ENCODE results near the gene CEBPA.

CEBPA gene

GRCh38 chr19:33271246-33272021 is 30.9 kb downstream of the CEBPA start:
- DNase-seq (ENCODE audit: low read depth): no peak

DNA sequence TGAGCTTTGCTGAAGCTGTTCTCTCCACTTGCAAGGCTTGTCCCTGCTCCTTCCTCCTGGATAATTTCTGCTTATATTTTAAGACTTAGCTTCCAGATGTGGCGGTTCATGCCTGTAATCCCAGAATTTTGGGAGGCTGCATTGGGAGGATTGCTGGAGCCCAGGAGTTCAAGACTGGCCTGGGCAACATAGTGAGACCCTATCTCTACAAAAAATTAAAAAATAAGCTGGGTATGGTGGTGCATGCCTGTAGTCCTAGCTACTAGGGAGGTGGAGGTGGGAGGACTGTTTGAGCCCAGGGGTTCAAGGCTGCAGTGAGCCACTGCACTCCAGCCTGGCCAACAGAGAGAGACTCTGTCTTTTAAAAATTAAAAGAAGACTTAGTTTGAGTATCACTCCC is 31.6 kb downstream of the CEBPA start:
- no peak for DNase-seq (ENCODE audit: low read depth)

DNA sequence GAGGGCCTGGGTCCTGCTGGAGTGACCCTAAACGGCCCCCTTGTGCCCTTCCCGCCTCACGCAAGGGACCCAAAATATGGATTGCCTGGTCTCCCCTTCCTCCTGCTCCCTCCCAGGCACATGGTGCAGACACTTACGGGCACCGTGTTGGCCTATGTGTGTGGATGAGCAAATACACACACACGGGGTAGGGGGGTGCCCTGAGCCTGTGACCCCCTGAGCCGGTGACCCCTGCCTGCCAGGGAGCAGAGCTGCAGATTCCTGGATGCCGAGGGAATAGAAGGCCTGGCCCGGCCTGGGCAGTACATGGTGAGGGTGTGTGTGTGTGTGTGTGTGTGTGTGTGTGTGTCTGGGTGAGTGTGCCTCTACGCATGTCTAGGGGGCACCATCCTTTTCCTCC is 33.3 kb downstream of the CEBPA start:
- DNase-seq (ENCODE audit: low read depth): no peak

DNA sequence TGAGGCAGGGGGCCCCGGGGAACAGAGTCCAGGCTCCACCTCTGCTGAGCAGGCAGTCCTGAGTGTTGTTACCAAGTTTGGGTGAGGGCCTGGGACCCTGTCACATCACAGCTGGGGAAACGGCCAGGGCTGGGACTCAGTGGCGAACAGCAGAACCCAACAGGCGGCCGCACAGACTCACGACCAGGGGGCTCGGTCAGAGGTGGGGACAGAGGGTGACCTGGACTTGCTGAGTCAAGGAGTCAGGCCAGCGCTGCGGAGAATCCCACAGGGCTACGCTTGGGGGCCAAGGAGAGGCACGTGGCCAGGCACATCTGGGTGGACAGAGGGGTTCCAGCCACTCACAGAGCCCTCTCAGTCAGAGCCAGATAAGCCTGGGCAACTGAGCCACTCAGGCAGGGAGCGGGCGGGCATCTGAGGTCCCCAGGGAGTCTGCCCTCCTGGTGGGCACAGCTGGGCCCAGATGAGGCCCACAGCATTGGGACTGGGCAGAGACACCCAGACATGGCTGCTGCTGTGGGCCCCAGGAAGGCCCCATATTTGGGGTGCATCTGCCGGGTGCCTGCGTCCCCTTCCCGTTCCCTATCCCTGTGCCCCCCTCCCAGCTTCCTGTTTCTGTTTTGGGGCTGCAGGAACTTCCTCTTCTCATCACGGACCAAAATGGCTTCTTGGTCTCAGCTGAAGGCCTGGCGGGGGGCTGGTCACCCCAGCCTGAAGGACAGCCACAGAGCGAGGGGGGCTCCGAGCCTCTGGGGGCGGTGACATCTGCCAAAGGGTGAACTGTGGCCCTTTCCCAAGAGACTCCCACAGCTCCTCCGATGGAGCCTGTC is 34.0 kb downstream of the CEBPA start:
- DNase-seq (ENCODE audit: low read depth): no peak

DNA sequence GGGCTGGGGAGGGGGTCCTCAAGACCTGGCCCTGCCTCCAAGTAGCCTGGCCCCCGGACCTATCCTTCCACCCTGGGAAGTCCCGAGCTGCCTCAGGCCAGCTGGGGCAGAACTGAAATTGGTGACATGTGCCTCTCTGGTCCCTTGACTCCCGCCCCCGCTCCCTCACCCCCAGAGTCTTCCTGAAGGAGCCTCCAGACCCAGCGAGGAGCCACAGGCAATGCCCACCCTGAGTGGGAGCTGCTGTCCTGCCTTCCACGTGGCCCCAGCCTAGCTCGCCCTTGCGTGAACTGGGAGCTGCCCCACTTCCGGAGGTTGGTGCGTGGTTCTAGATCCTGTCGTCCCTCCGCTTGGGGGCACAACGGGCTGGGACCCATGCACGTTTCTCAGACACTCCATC is 34.6 kb downstream of the CEBPA start:
- no peak for DNase-seq (ENCODE audit: low read depth)

DNA sequence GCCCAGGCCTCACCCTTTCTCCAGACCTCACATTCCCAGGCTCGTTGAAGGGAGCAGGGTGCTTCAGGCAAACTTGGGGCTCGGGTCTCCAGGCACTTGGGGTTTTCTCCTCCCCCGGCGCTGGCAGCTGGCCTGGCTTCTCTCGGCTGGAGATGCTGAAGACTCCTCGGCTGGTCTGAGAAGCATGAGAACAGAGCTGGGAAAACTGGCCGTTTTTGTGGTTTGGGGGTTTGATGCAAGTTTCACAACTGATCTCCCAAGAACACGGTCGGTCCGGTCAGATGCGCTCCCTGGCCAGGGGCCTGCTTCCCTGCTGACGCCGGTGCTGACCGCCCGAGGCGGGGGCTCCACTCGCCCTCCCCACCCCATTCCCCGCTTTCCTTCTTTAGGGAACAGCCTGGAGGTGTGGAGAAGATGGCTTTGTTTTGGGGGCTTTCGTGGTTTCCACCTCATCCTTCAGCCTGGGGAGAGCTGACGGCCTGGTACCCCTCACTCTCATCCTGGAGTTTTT is 35.3 kb downstream of the CEBPA start:
- no peak for DNase-seq (ENCODE audit: low read depth)

DNA sequence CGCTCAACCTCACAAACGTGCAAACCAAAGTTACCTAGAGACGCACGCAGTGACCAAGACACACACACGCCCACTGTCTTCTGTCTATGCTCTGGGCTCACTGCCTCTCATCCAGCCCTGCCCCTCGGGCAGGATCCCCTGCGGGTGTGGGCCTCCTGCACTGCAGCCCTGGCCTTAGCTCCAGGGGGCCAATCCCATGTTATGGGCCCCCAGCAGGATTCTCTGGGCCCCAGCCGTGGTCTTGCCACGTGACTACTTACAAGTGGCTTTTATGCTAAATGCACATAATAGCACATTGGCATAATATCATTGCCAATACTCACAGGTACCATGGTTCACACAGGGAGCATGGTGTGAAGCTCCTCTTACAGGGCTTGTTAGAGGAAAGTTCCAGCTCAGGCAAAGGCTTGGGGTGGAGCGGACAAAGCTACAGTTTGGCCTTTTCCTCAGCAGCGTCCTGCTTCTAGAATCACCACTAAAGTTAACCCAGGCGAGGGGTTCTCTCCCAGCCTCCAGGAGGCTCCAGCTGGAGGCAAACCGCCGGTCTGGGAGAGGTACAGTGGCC is 37.4 kb downstream of the CEBPA start:
- DNase-seq (ENCODE audit: low read depth): no peak

DNA sequence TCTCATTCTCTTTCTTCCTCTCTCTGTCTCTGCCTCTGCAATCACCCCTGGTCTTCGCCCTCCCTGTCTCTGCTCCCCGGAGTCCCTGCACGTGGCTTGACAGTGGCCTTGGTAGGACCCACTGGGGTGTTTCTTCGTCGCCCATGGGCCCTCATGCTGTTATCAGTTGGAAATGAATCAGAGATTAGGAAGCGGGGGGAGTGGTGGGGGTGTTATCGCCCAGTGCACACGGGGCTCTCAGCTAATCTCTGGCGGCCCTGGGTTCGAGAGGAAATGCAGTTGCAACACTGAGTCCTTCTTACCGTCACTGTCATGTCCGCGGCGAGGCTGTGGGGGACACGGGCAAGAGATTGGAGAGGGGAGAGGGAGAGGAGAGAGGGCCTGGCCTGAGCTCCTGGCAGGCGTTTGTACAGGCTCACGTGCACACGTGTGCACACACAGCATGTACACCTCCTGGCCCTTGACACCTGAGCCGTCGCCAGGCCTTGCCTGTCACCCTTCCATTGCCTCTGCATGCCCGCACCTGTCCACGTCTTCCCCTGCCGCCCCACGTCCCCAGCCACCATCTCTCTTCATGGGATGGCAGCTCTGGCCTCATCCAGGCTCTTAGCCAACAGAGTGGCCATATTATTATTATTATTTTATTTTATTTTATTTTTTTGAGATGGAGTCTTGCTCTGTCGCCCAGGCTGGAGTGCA is 38.9 kb downstream of the CEBPA start:
- DNase-seq (ENCODE audit: low read depth): no peak

- no peak for DNase-seq (ENCODE audit: low read depth)
These were observed 40.7 kb downstream of the CEBPA start for GRCh38 chr19:33261511-33262189.

- DNase-seq (ENCODE audit: low read depth): no peak
These were observed 41.5 kb downstream of the CEBPA start for GRCh38 chr19:33260628-33261418.

DNA sequence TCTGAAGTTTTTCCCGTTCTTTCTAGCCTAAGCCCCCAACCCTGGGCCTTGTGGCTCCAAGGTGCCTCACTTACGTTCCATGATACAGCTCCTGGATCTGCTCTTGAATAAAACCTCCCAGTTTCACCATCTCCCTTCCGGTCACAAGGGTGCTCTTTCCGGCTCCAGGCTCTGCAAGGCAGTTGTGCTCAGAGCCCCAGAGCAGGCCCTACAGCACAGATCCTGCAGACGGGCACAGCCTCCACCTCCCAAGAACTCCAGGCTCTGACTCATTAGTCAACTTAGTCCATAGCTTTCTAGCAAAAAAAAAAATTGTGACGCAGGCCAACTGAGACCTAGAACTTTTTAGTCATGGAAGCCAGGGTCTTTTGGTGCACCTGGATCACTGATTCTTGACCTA is 42.8 kb downstream of the CEBPA start:
- no peak for DNase-seq (ENCODE audit: low read depth)

GRCh38 chr19:33257828-33258227 is 44.5 kb downstream of the CEBPA start:
- no peak for DNase-seq (ENCODE audit: low read depth)

GRCh38 chr19:33256261-33256660 is 46.1 kb downstream of the CEBPA start:
- no peak for DNase-seq (ENCODE audit: low read depth)

- no peak for DNase-seq (ENCODE audit: low read depth)
These were observed 46.6 kb downstream of the CEBPA start for GRCh38 chr19:33255781-33256180.

DNA sequence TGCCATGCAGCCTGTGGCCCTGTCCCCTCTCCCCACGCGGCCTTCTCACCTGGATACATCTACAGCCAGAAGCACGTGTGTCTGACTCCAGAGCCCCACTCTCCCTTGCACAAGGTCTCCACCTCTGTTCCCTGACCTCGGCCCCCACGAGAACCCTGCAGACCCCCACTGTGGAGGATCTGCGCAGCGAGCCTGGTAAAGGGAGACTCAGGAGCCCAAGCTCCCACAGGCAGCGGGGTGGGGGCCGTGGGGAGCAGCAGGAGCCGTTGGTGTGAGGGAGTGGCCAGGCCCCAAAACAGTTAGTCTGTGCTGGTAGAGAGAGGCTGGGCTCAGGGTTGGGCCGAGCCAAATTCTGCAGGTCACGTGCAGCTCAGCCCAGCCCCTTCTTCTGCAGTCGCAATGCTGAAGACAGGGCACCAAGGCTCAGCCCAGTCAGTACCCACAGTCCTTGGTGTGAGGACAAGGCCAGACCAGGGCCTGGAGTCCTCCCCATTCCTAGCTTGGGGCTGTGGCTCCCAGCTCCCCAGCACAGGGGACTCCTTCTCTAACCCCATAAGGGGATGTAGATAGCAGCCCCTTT is 48.0 kb downstream of the CEBPA start:
- no peak for DNase-seq (ENCODE audit: low read depth)

DNA sequence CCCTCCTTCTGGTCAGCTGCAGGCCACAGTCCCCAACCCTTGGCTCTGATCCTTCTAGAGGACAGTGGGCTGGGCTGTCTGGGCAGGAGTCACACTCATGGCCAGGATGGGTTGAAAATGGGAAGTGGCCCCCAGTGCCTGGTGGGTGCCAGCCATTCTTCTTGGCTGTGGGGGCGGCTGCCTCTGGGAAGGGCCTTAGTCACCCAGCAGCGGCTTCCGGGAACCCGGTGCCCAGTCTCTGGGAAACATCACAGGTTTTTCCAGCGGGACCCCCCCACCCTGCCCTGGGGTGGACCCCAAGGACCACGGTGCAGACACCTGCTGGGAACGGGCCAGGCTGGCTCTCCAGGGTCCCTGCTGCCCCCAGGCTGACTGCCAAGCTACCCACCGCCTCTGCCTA is 49.4 kb downstream of the CEBPA start:
- no peak for DNase-seq (ENCODE audit: low read depth)

DNA sequence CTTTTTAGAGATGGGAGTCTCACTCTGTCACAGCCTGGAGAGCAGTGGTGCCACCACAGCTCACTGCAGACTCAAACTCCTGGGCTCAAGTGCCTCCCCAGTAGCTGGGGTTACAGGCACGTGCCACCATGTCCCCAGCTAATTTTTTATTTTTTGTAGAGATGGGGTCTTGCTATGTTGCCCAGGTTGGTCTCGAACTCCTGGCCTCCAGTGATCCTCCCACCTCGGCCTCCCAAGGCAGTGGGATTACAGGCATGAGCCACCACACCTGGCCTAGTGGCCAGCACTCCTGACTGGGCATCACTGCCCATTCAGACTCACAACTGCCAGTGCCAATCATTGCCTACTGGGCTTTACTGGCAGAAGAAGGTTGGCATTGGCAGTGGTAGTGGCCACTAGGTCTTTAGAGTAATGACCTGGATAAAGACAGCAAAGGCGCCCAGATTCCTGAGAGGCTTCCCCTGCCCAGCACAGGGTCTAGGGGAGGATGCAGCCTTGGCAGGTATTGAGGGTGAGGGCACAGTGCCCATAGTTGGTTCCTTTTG is 49.8 kb downstream of the CEBPA start:
- no peak for DNase-seq (ENCODE audit: low read depth)

DNA sequence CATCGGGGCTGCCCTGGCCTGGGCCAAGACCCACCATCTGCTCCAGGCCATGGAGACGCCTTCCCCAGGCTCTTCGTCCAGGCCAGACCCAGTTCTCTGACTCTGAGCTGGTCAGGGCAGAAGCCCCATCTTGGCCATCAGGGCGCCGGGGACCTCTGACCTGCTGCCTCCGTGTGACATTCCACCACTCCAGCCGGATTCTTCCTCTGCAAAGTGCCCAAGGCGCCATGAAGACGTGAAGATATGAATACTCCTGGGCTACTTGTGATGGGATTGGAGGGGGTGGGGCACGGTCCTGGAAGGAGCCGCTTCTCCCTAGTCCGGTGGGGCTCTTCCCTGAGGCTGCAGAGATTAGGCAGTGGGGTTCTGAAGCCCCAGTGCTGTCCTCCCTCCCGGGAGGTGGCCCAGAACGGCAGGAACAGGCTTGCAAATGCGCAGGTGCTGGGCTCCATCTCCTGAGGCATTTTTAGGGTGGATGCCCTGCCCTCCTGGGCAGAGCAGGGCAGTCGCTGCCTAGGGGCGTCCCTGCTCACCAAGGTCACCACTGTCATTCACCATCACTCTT is 50.7 kb downstream of the CEBPA start:
- DNase-seq (ENCODE audit: low read depth): no peak

DNA sequence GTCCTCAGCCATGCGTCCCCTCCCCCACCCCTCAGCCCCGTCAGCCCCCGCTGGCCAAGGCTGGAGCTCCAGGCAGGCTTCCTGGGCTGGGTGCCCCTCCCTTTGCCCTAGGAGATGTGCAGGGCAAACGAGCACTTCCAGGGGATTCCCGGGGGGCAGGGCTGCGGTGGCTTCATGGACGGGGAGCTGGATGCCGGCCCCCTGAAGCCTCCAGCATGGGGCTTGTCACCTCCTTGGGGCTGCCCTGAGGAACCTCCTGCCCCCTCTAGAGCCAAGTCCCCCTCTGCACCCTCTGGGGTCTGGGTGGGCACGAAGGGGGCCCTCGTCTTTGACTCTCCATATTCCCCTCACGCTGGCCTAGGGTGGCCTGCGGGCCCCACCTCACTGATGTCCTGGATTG is 51.3 kb downstream of the CEBPA start:
- DNase-seq (ENCODE audit: low read depth): no peak

DNA sequence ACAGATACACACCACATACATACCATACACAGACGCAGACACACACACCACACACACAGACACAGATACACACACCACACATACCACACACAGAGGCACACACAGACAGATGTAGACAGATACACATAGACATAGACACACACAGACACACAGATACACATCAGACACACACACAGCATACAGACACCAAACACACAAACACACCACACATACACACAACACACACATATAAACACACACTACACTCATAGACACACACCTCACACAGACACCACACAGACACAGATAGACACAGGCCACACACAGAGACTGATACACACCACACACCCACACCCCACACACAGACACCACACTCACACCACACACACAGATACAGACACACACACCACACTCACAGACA is 51.8 kb downstream of the CEBPA start:
- DNase-seq (ENCODE audit: low read depth): no peak
